Stomach (tissue), 4 donors: Measurements from ENCODE around the gene ARHGEF12.

Experiments
- EP300 ChIP-seq: sonication (generic); formaldehyde crosslinking; IDR thresholded peaks from one replicate; pipeline ENCODE4 v1.6.1; 2017; ENCODE audit warnings: antibody characterized with exemption
- POLR2A ChIP-seq, 4 donors: fragments of 450-650 bp; IDR thresholded peaks; one replicate each; pipeline ENCODE4 v1.6.1; 2016; ENCODE audit warnings: antibody characterized with exemption in 4 of 4, control low read depth in 2 of 4, mild to moderate bottlenecking in 1 of 4, moderate library complexity in 1 of 4
- POLR2AphosphoS5 ChIP-seq, 3 donors: sonication (generic); formaldehyde crosslinking; IDR thresholded peaks; one replicate each; pipeline ENCODE4 v1.6.1; 2016; ENCODE audit warnings: antibody characterized with exemption in 3 of 3
- TF ChIP-seq, protein P1 (sequence below), 7 experiments: fragments of 450-650 bp in 4 of 7; fragments of 200-600 bp in 3 of 7; sonication (generic) in 3 of 7; IDR thresholded peaks; one replicate each; pipeline ENCODE4 v1.5.1; 2016 to 2019; ENCODE audit warnings: antibody characterized with exemption in 7 of 7, control low read depth in 2 of 7, mild to moderate bottlenecking in 1 of 7

DNA sequence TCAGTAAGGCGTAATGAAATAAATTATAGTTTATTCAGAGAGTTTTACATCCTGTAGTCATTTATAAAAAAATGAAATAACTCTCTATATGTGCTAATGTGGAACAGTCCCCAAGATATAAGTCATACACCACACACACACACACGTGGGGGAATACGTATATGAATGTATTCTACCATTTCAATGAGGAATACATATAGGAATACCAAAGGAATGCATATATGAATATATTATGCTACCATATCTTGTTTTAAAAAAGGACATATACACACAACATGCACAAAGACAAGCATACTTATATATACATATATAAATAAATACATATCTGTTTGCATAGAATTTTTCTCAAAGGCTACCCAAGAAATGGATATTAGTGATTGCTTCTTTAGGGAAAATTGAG, 135.8 kb downstream of the ARHGEF12 start:
- TF ChIP-seq POLR2A (IDR thresholded peaks at IDR 0.05) (no peak), EP300 (no peak), POLR2AphosphoS5 (IDR thresholded peaks at IDR 0.05) (no peak)
- TF ChIP-seq, protein P1, sequence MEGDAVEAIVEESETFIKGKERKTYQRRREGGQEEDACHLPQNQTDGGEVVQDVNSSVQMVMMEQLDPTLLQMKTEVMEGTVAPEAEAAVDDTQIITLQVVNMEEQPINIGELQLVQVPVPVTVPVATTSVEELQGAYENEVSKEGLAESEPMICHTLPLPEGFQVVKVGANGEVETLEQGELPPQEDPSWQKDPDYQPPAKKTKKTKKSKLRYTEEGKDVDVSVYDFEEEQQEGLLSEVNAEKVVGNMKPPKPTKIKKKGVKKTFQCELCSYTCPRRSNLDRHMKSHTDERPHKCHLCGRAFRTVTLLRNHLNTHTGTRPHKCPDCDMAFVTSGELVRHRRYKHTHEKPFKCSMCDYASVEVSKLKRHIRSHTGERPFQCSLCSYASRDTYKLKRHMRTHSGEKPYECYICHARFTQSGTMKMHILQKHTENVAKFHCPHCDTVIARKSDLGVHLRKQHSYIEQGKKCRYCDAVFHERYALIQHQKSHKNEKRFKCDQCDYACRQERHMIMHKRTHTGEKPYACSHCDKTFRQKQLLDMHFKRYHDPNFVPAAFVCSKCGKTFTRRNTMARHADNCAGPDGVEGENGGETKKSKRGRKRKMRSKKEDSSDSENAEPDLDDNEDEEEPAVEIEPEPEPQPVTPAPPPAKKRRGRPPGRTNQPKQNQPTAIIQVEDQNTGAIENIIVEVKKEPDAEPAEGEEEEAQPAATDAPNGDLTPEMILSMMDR (IDR thresholded peaks at IDR 0.05) = no peak
